DND-41 (cell line): ENCODE measurements around the gene ADORA3.

Experiments
- ATAC-seq: fragments of 200-7000 bp; cut with Tn5 transposase; 3 replicates; pipeline ENCODE4 v1.9.1; 2021; ENCODE audit warnings: low read depth; ENCODE audit not compliant: insufficient read depth
- DNase-seq: peaks from one replicate; pipeline ENCODE4 v3.0.0-alpha.2; 2020
- H2AFZ ChIP-seq: 2 replicates; pipeline ENCODE4 v1.6.0; 2012; ENCODE audit warnings: low read depth, low read length
- H3K27ac ChIP-seq: 2 replicates; pipeline ENCODE4 v1.5.1; 2012; ENCODE audit warnings: low read length, inconsistent platforms
- H3K27me3 ChIP-seq: fragments of 200-600 bp; sonication (generic); 2 replicates; pipeline ENCODE4 v1.6.0; 2012; ENCODE audit warnings: low read length, mild to moderate bottlenecking, inconsistent platforms; ENCODE audit not compliant: insufficient read depth, poor library complexity
- H3K36me3 ChIP-seq: 2 replicates; pipeline ENCODE4 v1.5.1; 2012; ENCODE audit warnings: low read length, inconsistent platforms; ENCODE audit not compliant: insufficient read depth
- H3K4me1 ChIP-seq: 2 replicates; pipeline ENCODE4 v1.5.1; 2012; ENCODE audit warnings: mild to moderate bottlenecking, low read length; ENCODE audit not compliant: insufficient read depth
- H3K4me2 ChIP-seq: 2 replicates; pipeline ENCODE4 v1.6.0; 2012; ENCODE audit warnings: mild to moderate bottlenecking, moderate library complexity, low read length, inconsistent platforms; ENCODE audit not compliant: insufficient read depth
- H3K4me3 ChIP-seq, 2 experiments: fragments of 200-600 bp in 1 of 2; shearing (Covaris generic) in 1 of 2; 2 replicates each; pipeline ENCODE4 v1.5.1; 2012 to 2016; ENCODE audit warnings: inconsistent platforms in 2 of 2, low read length in 2 of 2, mild to moderate bottlenecking in 2 of 2, low read depth in 1 of 2, moderate library complexity in 1 of 2
- H3K79me2 ChIP-seq: 2 replicates; pipeline ENCODE4 v1.6.0; 2012; ENCODE audit warnings: low read length, inconsistent platforms; ENCODE audit not compliant: insufficient read depth
- H3K9ac ChIP-seq: 2 replicates; pipeline ENCODE4 v1.6.0; 2012; ENCODE audit warnings: low read depth, mild to moderate bottlenecking, inconsistent platforms, low read length, moderate library complexity
- H3K9me3 ChIP-seq: 2 replicates; pipeline ENCODE4 v1.5.1; 2012; ENCODE audit warnings: low read length, moderate library complexity, mild to moderate bottlenecking, inconsistent platforms; ENCODE audit not compliant: insufficient read depth, severe bottlenecking
- H4K20me1 ChIP-seq: 2 replicates; pipeline ENCODE4 v1.6.0; 2012; ENCODE audit warnings: low read length; ENCODE audit not compliant: insufficient read depth
- EZH2 ChIP-seq: IDR thresholded peaks from 3 replicates; pipeline ENCODE4 v1.6.1; 2012; ENCODE audit warnings: borderline replicate concordance, low read depth, mild to moderate bottlenecking, moderate library complexity, low read length, inconsistent platforms; ENCODE audit not compliant: severe bottlenecking
- TF ChIP-seq, protein P1 (sequence below): IDR thresholded peaks from 2 replicates; pipeline ENCODE4 v1.5.1; 2012; ENCODE audit warnings: borderline replicate concordance, low read length, moderate library complexity, mild to moderate bottlenecking; ENCODE audit not compliant: poor library complexity, severe bottlenecking; ENCODE audit errors: extremely low read depth

The ADORA3 gene

DNA sequence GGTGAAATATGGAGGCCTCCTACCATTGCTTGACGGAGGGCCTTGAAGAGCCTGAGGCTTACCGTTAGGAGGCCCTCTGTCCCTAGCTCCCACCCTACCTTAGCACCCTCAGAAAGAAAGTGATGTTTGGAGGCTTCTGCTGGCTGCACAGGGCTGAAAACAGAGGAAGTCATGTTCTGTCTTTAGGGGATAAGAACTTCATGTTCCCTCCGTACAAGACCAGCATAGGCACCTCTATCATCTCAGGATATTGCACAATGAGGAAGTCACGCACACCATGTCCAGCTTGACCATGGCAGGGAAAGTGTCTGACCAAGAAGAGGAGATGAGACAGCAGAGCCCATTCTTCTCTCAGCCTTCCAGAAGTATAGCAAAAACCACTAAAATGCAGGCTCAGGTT is 13.8 kb downstream of the ADORA3 start:
- Histone ChIP-seq H3K4me3 (no peak overlapping the region), H3K79me2 (no peaks in the 10 kb centered on the region), H2AFZ (no peak overlapping the region), H3K9ac (no peak overlapping the region), H4K20me1 (no peaks in the 10 kb centered on the region), H3K4me2 (no peak overlapping the region), H3K4me1 (no peaks in the 10 kb centered on the region), H3K27ac (no peak overlapping the region), H3K36me3 (no peaks in the 10 kb centered on the region), H3K27me3 (no peaks in the 10 kb centered on the region), H3K9me3 (no peaks in the 10 kb centered on the region)
- DNase-seq (no peak), ATAC-seq (no peak)
- TF ChIP-seq, protein P1, sequence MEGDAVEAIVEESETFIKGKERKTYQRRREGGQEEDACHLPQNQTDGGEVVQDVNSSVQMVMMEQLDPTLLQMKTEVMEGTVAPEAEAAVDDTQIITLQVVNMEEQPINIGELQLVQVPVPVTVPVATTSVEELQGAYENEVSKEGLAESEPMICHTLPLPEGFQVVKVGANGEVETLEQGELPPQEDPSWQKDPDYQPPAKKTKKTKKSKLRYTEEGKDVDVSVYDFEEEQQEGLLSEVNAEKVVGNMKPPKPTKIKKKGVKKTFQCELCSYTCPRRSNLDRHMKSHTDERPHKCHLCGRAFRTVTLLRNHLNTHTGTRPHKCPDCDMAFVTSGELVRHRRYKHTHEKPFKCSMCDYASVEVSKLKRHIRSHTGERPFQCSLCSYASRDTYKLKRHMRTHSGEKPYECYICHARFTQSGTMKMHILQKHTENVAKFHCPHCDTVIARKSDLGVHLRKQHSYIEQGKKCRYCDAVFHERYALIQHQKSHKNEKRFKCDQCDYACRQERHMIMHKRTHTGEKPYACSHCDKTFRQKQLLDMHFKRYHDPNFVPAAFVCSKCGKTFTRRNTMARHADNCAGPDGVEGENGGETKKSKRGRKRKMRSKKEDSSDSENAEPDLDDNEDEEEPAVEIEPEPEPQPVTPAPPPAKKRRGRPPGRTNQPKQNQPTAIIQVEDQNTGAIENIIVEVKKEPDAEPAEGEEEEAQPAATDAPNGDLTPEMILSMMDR: no peak

DNA sequence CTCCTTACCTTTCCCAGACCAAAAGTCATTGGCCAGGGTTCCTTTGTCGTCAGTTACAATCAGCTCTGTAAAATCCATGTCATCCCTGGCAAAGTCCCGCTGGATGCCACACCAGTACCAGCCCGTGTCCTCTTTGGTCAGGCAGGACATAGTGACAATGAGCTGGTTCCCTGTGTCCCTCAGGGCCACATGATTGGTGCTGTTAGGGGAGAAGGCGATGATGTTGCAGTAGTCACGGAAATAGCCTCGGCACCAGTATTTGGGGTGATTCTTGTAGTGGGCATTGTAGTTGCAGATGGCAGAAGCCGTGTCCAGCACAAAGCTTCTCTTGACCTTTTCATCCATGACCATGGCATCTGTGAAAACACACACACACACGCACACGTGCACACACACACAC is 14.8 kb downstream of the ADORA3 start:
- TF ChIP-seq, protein P1: no peak
- no peak for TF ChIP-seq EZH2
- H3K4me3 ChIP-seq: no peak overlapping the region
- H3K9me3 ChIP-seq: no peaks in the 10 kb centered on the region
- H4K20me1 ChIP-seq: no peaks in the 10 kb centered on the region
- no peaks in the 10 kb centered on the region for H3K79me2 ChIP-seq
- no peak overlapping the region for H2AFZ ChIP-seq
- H3K27me3 ChIP-seq: no peaks in the 10 kb centered on the region
- H3K27ac ChIP-seq: no peak overlapping the region
- H3K9ac ChIP-seq: no peak overlapping the region
- H3K4me2 ChIP-seq: no peak overlapping the region
- H3K4me1 ChIP-seq: no peaks in the 10 kb centered on the region
- DNase-seq (no peak), ATAC-seq (no peak)
- no peaks in the 10 kb centered on the region for H3K36me3 ChIP-seq

DNA sequence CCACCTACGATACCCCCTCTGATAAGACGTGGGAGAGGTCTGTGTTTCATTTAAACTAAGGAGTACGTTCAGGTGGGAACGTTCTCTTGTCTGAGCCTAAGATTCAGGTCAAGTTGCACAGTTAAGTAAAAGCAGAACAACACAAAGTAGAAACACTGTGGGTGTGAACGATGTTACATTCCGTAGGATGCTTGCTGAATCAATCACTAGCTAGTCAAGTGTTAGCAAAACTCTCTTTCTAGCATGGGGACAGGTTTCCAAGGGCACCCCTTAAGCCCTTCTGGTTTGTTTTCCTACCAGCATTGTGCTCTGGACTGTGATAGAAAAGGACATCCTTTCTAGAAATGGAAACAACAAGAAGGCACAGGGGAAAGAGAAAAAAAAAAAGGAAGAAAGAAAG is 16.3 kb downstream of the ADORA3 start:
- no peaks in the 10 kb centered on the region for H3K4me1 ChIP-seq
- H2AFZ ChIP-seq: no peak overlapping the region
- no peak overlapping the region for H3K27ac ChIP-seq
- no peak overlapping the region for H3K4me3 ChIP-seq
- no peak overlapping the region for H3K9ac ChIP-seq
- ATAC-seq (no peak), DNase-seq (no peak)
- no peaks in the 10 kb centered on the region for H3K79me2 ChIP-seq
- H4K20me1 ChIP-seq: no peaks in the 10 kb centered on the region
- TF ChIP-seq, protein P1: no peak
- no peak for TF ChIP-seq EZH2
- no peaks in the 10 kb centered on the region for H3K36me3 ChIP-seq
- no peaks in the 10 kb centered on the region for H3K27me3 ChIP-seq
- H3K9me3 ChIP-seq: no peaks in the 10 kb centered on the region
- no peak overlapping the region for H3K4me2 ChIP-seq

DNA sequence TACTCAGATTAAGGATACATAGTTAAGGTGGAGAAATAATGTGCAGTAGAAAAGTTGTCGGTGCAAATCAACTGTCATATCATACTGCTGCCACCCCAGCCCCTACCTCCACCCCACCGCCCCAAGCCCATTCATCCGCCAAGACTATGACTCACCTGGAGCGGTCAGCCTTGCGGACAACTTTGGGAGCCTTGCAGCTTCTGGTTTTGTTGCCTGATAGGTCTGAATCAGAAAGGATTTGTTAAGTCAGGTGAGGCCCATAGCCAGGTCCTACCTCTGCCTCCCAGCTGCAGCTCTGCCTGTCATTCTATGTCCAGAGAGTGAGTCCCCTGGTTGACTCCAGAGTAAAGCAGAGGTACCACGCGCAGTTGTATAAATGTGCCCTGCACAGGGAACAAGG is 17.0 kb downstream of the ADORA3 start:
- no peaks in the 10 kb centered on the region for H3K36me3 ChIP-seq
- DNase-seq (no peak), ATAC-seq (no peak)
- no peaks in the 10 kb centered on the region for H3K9me3 ChIP-seq
- H3K4me2 ChIP-seq: no peak overlapping the region
- H3K79me2 ChIP-seq: no peaks in the 10 kb centered on the region
- H3K27me3 ChIP-seq: no peaks in the 10 kb centered on the region
- H2AFZ ChIP-seq: no peak overlapping the region
- no peak overlapping the region for H3K9ac ChIP-seq
- H4K20me1 ChIP-seq: no peaks in the 10 kb centered on the region
- no peak overlapping the region for H3K4me3 ChIP-seq
- no peak for TF ChIP-seq EZH2
- TF ChIP-seq, protein P1: no peak
- H3K4me1 ChIP-seq: no peaks in the 10 kb centered on the region
- no peak overlapping the region for H3K27ac ChIP-seq
